Activated T-cell treated with anti-CD3 and anti-CD28 coated beads, Interleukin-2, amount 50 U/mL, for 4 hours (primary cell): ENCODE results near the gene OTOP2. TPM values are rescaled to one million over a fixed set of nuclear protein-coding genes. Genes with fewer than 3 reads are reported as not detected.
"Not testable (repeated sequence)": the region's sequence is repeated elsewhere in the genome, so short reads cannot be mapped to it uniquely, and the experiment has no call there.

Source experiments
- ATAC-seq, 2 donors: fragments of 200-7000 bp; cut with Tn5 transposase; one replicate each; pipeline ENCODE4 v1.10.0; 2021
- DNase-seq: peaks from one replicate; pipeline ENCODE4 v3.0.0-alpha.2; 2020
- H3K27me3 Mint-ChIP-seq: one replicate; pipeline ENCODE4 v1.8.0; 2021; ENCODE audit warnings: low read depth, mixed read lengths
- H3K36me3 Mint-ChIP-seq: one replicate; pipeline ENCODE4 v1.8.0; 2022; ENCODE audit warnings: mixed read lengths; ENCODE audit not compliant: insufficient read depth
- H3K4me1 Mint-ChIP-seq: one replicate; pipeline ENCODE4 v1.8.0; 2021; ENCODE audit warnings: low read depth, mixed read lengths
- H3K4me3 Mint-ChIP-seq: one replicate; pipeline ENCODE4 v1.8.0; 2021; ENCODE audit warnings: mild to moderate bottlenecking, moderate library complexity, mixed read lengths
- H3K9me3 Mint-ChIP-seq: one replicate; pipeline ENCODE4 v1.8.0; 2021; ENCODE audit warnings: mixed read lengths
- total RNA-seq, 3 donors: library from RNA; stranded (reverse); gene quantifications; one replicate each; pipeline ENCODE4 v1.2.1, GENCODE V29; 2021

OTOP2 gene
- total RNA-seq, 3 donors from 2014 or later: not detected

GRCh38 chr17:74911423-74911822, 12.7 kb upstream of the OTOP2 start:
- DNase-seq, H3K27me3 Mint-ChIP-seq, H3K4me1 Mint-ChIP-seq, H3K36me3 Mint-ChIP-seq, ATAC-seq, H3K9me3 Mint-ChIP-seq, H3K4me3 Mint-ChIP-seq: not testable (repeated sequence)

- no peak for ATAC-seq
- H3K4me3 Mint-ChIP-seq: no peak overlapping the region
- H3K27me3 Mint-ChIP-seq: peaks cover 31% of the 10 kb centered on the region
- H3K36me3 Mint-ChIP-seq: no peaks in the 10 kb centered on the region
- H3K9me3 Mint-ChIP-seq: no peaks in the 10 kb centered on the region
- no peak for DNase-seq
- H3K4me1 Mint-ChIP-seq: no peaks in the 10 kb centered on the region
These were observed 7.8 kb upstream of the OTOP2 start for GRCh38 chr17:74916136-74916850.

GRCh38 chr17:74916851-74917199, 7.2 kb upstream of the OTOP2 start:
- H3K36me3 Mint-ChIP-seq: no peaks in the 10 kb centered on the region
- H3K27me3 Mint-ChIP-seq: peaks cover 36% of the 10 kb centered on the region
- no peaks in the 10 kb centered on the region for H3K9me3 Mint-ChIP-seq
- DNase-seq (no peak), ATAC-seq (no peak)
- H3K4me1 Mint-ChIP-seq: no peaks in the 10 kb centered on the region
- no peak overlapping the region for H3K4me3 Mint-ChIP-seq

- peaks cover under 1% of the 10 kb centered on the region for H3K4me1 Mint-ChIP-seq
- H3K36me3 Mint-ChIP-seq: no peaks in the 10 kb centered on the region
- ATAC-seq (no peak), DNase-seq (no peak)
- no peaks in the 10 kb centered on the region for H3K9me3 Mint-ChIP-seq
- H3K27me3 Mint-ChIP-seq: peaks cover 40% of the 10 kb centered on the region
- H3K4me3 Mint-ChIP-seq: no peak overlapping the region
These were observed 6.6 kb upstream of the OTOP2 start for GRCh38 chr17:74917430-74917829.

GRCh38 chr17:74918906-74919305, 5.2 kb upstream of the OTOP2 start:
- DNase-seq (no peak), ATAC-seq (no peak)
- Mint-ChIP-seq H3K27me3 (peaks cover 50% of the 10 kb centered on the region), H3K36me3 (no peaks in the 10 kb centered on the region), H3K9me3 (no peaks in the 10 kb centered on the region), H3K4me3 (no peak overlapping the region), H3K4me1 (peaks cover 9% of the 10 kb centered on the region)

GRCh38 chr17:74919440-74920305, 4.4 kb upstream of the OTOP2 start:
- peaks cover 55% of the 10 kb centered on the region for H3K27me3 Mint-ChIP-seq
- H3K9me3 Mint-ChIP-seq: no peaks in the 10 kb centered on the region
- no peaks in the 10 kb centered on the region for H3K36me3 Mint-ChIP-seq
- ATAC-seq (no peak), DNase-seq (no peak)
- peaks cover 13% of the 10 kb centered on the region for H3K4me1 Mint-ChIP-seq
- H3K4me3 Mint-ChIP-seq: no peak overlapping the region

- H3K9me3 Mint-ChIP-seq: no peaks in the 10 kb centered on the region
- ATAC-seq (no peak), DNase-seq (no peak)
- H3K4me1 Mint-ChIP-seq: peaks cover 15% of the 10 kb centered on the region
- no peak overlapping the region for H3K4me3 Mint-ChIP-seq
- H3K36me3 Mint-ChIP-seq: no peaks in the 10 kb centered on the region
- H3K27me3 Mint-ChIP-seq: peaks cover 60% of the 10 kb centered on the region
These were observed 3.8 kb upstream of the OTOP2 start for GRCh38 chr17:74920306-74920620.

GRCh38 chr17:74920642-74921025, 3.4 kb upstream of the OTOP2 start:
- no peak for ATAC-seq
- peaks cover 15% of the 10 kb centered on the region for H3K4me1 Mint-ChIP-seq

GRCh38 chr17:74921026-74921681, 2.9 kb upstream of the OTOP2 start:
- DNase-seq (no peak), ATAC-seq (no peak)
- no peaks in the 10 kb centered on the region for H3K36me3 Mint-ChIP-seq
- peaks cover 68% of the 10 kb centered on the region for H3K27me3 Mint-ChIP-seq
- H3K9me3 Mint-ChIP-seq: no peaks in the 10 kb centered on the region
- H3K4me1 Mint-ChIP-seq: peaks cover 15% of the 10 kb centered on the region
- no peak overlapping the region for H3K4me3 Mint-ChIP-seq

More at GRCh38 chr17:74920642-74921025, 3.4 kb upstream of the OTOP2 start:
- Mint-ChIP-seq H3K27me3 (peaks cover 64% of the 10 kb centered on the region), H3K4me3 (no peak overlapping the region), H3K9me3 (no peaks in the 10 kb centered on the region), H3K36me3 (no peaks in the 10 kb centered on the region)
- no peak for DNase-seq

GRCh38 chr17:74921769-74922168, 2.3 kb upstream of the OTOP2 start:
- H3K4me3 Mint-ChIP-seq: no peak overlapping the region
- DNase-seq (no peak), ATAC-seq (no peak)
- no peaks in the 10 kb centered on the region for H3K9me3 Mint-ChIP-seq
- peaks cover 71% of the 10 kb centered on the region for H3K27me3 Mint-ChIP-seq
- peaks cover 15% of the 10 kb centered on the region for H3K4me1 Mint-ChIP-seq
- no peaks in the 10 kb centered on the region for H3K36me3 Mint-ChIP-seq

- Mint-ChIP-seq H3K36me3 (no peaks in the 10 kb centered on the region), H3K4me3 (no peak overlapping the region), H3K27me3 (peaks cover 71% of the 10 kb centered on the region), H3K4me1 (peaks cover 15% of the 10 kb centered on the region), H3K9me3 (no peaks in the 10 kb centered on the region)
- ATAC-seq (no peak), DNase-seq (no peak)
These were observed 1.9 kb upstream of the OTOP2 start for GRCh38 chr17:74922172-74922571.

GRCh38 chr17:74922694-74923537, 1.2 kb upstream of the OTOP2 start, which contains the start of gene USH1G:
TSS of gene USH1G (minus strand) at chr17:74923255. CDS start at chr17:74923073, 182 bp downstream.
- no peaks in the 10 kb centered on the region for H3K9me3 Mint-ChIP-seq
- ATAC-seq: peak; percentile 27 to 44
- DNase-seq: no peak
- peak within 1 kb of the TSS; percentile 56 for H3K4me3 Mint-ChIP-seq
- H3K4me1 Mint-ChIP-seq: peaks cover 15% of the 10 kb centered on the region
- H3K27me3 Mint-ChIP-seq: peaks cover 73% of the 10 kb centered on the region
- H3K36me3 Mint-ChIP-seq: no peaks in the 10 kb centered on the region

- peak; percentile 70 for DNase-seq
- Mint-ChIP-seq H3K4me3 (peak overlapping the region; percentile 56), H3K27me3 (peaks cover 77% of the 10 kb centered on the region), H3K9me3 (no peaks in the 10 kb centered on the region), H3K36me3 (no peaks in the 10 kb centered on the region), H3K4me1 (peaks cover 15% of the 10 kb centered on the region)
- ATAC-seq: peak; percentile 70 to 75
These were observed 379 bp upstream of the OTOP2 start for GRCh38 chr17:74923538-74924249.
